Neural cell (in vitro differentiated cells): ENCODE data around the gene LACC1. TPM values are rescaled to one million over a fixed set of nuclear protein-coding genes. Genes with fewer than 3 reads are reported as not detected.

ENCODE experiments used
- H2AFZ ChIP-seq: fragments of 200-600, 300-800 bp; sonication (generic), shearing (Covaris generic); 2 replicates; pipeline ENCODE4 v1.6.0; 2014; ENCODE audit warnings: low read depth, mild to moderate bottlenecking, antibody characterized with exemption, low read length, moderate library complexity
- H3F3A ChIP-seq: fragments of 200-600 bp; shearing (Covaris generic); 2 replicates; pipeline ENCODE4 v1.6.1; 2016; ENCODE audit warnings: mild to moderate bottlenecking, moderate library complexity, mixed read lengths, antibody characterized with exemption, low read length; ENCODE audit not compliant: insufficient read depth, poor library complexity, severe bottlenecking
- H3K27ac ChIP-seq: fragments of 200-600, 300-800 bp; sonication (generic), shearing (Covaris generic); 2 replicates; pipeline ENCODE4 v1.5.1; 2014; ENCODE audit warnings: mild to moderate bottlenecking, low read length, moderate library complexity
- H3K27me3 ChIP-seq: fragments of 300-800, 200-600 bp; sonication (generic), shearing (Covaris generic); 2 replicates; pipeline ENCODE4 v1.6.0; 2014; ENCODE audit warnings: mild to moderate bottlenecking, low read depth, low read length, moderate library complexity; ENCODE audit not compliant: insufficient read depth
- H3K36me3 ChIP-seq: fragments of 300-800, 200-600 bp; sonication (generic), shearing (Covaris generic); 2 replicates; pipeline ENCODE4 v1.5.1; 2014; ENCODE audit warnings: mild to moderate bottlenecking, antibody characterized with exemption, low read length, moderate library complexity; ENCODE audit not compliant: insufficient read depth
- H3K4me2 ChIP-seq: fragments of 300-800, 200-600 bp; sonication (generic), shearing (Covaris generic); 2 replicates; pipeline ENCODE4 v1.6.0; 2014; ENCODE audit warnings: mild to moderate bottlenecking, low read length
- H3K4me3 ChIP-seq: fragments of 300-800, 200-600 bp; sonication (generic), shearing (Covaris generic); 2 replicates; pipeline ENCODE4 v1.5.1; 2014; ENCODE audit warnings: mild to moderate bottlenecking, low read length, moderate library complexity
- H3K79me2 ChIP-seq: fragments of 200-600 bp; shearing (Covaris generic); replicated peaks from 2 replicates; pipeline ENCODE4 v1.6.0; 2014; ENCODE audit warnings: mild to moderate bottlenecking, low read length, moderate library complexity; ENCODE audit not compliant: insufficient read depth
- H3K9ac ChIP-seq: fragments of 300-800, 200-600 bp; sonication (generic), shearing (Covaris generic); 2 replicates; pipeline ENCODE4 v1.6.1; 2016; ENCODE audit warnings: mild to moderate bottlenecking, low read length, mixed read lengths
- H3K9me2 ChIP-seq: fragments of 200-600 bp; shearing (Covaris generic); 2 replicates; pipeline ENCODE4 v1.6.1; 2016; ENCODE audit warnings: mild to moderate bottlenecking, low read length, mixed read lengths; ENCODE audit not compliant: insufficient read depth
- H3K9me3 ChIP-seq: fragments of 200-600, 300-800 bp; sonication (generic), shearing (Covaris generic); 2 replicates; pipeline ENCODE4 v1.6.1; 2016; ENCODE audit warnings: mild to moderate bottlenecking, mixed run types, low read length, moderate library complexity, mixed read lengths
- H4K20me1 ChIP-seq: fragments of 200-600 bp; shearing (Covaris generic); 2 replicates; pipeline ENCODE4 v1.6.1; 2016; ENCODE audit warnings: mild to moderate bottlenecking, mixed run types; ENCODE audit not compliant: insufficient read depth
- EP300 ChIP-seq: fragments of 450-650 bp; conservative IDR thresholded peaks from 2 replicates; pipeline ENCODE4 v1.6.1; 2014; ENCODE audit warnings: antibody characterized with exemption, mild to moderate bottlenecking, moderate library complexity; ENCODE audit not compliant: poor library complexity, severe bottlenecking
- EZH2 ChIP-seq: fragments of 200-600, 300-800 bp; shearing (Covaris generic), sonication (generic); IDR thresholded peaks from 2 replicates; pipeline ENCODE4 v1.6.1; 2014; ENCODE audit warnings: antibody characterized with exemption, low read length, borderline replicate concordance, mild to moderate bottlenecking; ENCODE audit not compliant: insufficient read depth, poor library complexity, severe bottlenecking
- MXI1 ChIP-seq: fragments of 450-650 bp; conservative IDR thresholded peaks from 2 replicates; pipeline ENCODE4 v1.6.1; 2014; ENCODE audit warnings: antibody characterized with exemption, mild to moderate bottlenecking; ENCODE audit not compliant: poor library complexity, severe bottlenecking
- POLR2AphosphoS5 ChIP-seq: IDR thresholded peaks from 2 replicates; pipeline ENCODE4 v1.6.1; 2012
- RAD21 ChIP-seq: fragments of 450-650 bp; conservative IDR thresholded peaks from 2 replicates; pipeline ENCODE4 v1.6.1; 2014; ENCODE audit warnings: antibody characterized with exemption, mild to moderate bottlenecking, moderate library complexity
- SMC3 ChIP-seq: fragments of 450-650 bp; conservative IDR thresholded peaks from 2 replicates; pipeline ENCODE4 v1.6.1; 2014; ENCODE audit warnings: antibody characterized with exemption, mild to moderate bottlenecking, moderate library complexity; ENCODE audit not compliant: poor library complexity
- TAF1 ChIP-seq: IDR thresholded peaks from 2 replicates; pipeline ENCODE4 v1.6.1; 2012; ENCODE audit warnings: low read depth
- polyA plus RNA-seq: library from polyadenylated mRNA; depleted of rRNA; stranded (reverse); fragments of >200 nt; gene quantifications from 2 replicates; pipeline ENCODE4 v1.2.3, GENCODE V29; 2014
- TF ChIP-seq, protein P1 (sequence below): fragments of 450-650 bp; IDR thresholded peaks from 2 replicates; pipeline ENCODE4 v1.5.1; 2014; ENCODE audit warnings: antibody characterized with exemption, mild to moderate bottlenecking, moderate library complexity; ENCODE audit not compliant: poor library complexity, severe bottlenecking
- TF ChIP-seq, protein P2 (sequence below): IDR thresholded peaks from 2 replicates; pipeline ENCODE4 v1.6.1; 2012; ENCODE audit warnings: borderline replicate concordance

The LACC1 gene
- polyA plus RNA-seq, 1 donor from 2014 or later = 2.2 TPM

DNA sequence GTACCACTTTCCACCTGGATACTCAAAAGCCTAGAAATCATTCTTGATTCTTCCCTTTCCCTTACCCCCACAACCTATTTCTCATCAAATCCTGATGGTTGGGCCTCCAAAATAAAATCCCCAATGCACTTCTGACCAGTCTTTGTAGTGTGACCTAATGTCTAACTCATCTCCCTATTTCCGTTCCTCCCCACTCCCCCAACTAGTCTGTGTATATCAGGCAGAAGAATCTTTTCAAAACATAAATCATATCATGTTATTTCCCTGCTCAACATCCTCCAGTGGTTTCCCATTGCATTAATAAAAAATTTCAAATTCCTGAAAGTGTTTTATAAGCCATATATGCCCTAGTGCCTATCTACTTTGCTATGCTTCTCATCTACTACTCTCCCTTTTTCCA, 17.8 kb upstream of the LACC1 start:
- no peaks in the 10 kb centered on the region for H3K9me3 ChIP-seq
- H3K4me3 ChIP-seq = no peak overlapping the region
- TF ChIP-seq, protein P1, sequence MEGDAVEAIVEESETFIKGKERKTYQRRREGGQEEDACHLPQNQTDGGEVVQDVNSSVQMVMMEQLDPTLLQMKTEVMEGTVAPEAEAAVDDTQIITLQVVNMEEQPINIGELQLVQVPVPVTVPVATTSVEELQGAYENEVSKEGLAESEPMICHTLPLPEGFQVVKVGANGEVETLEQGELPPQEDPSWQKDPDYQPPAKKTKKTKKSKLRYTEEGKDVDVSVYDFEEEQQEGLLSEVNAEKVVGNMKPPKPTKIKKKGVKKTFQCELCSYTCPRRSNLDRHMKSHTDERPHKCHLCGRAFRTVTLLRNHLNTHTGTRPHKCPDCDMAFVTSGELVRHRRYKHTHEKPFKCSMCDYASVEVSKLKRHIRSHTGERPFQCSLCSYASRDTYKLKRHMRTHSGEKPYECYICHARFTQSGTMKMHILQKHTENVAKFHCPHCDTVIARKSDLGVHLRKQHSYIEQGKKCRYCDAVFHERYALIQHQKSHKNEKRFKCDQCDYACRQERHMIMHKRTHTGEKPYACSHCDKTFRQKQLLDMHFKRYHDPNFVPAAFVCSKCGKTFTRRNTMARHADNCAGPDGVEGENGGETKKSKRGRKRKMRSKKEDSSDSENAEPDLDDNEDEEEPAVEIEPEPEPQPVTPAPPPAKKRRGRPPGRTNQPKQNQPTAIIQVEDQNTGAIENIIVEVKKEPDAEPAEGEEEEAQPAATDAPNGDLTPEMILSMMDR = no peak
- no peak for TF ChIP-seq TAF1
- no peak for TF ChIP-seq MXI1
- no peak for TF ChIP-seq SMC3
- no peak for TF ChIP-seq POLR2AphosphoS5
- no peak for TF ChIP-seq EZH2
- TF ChIP-seq, protein P2, sequence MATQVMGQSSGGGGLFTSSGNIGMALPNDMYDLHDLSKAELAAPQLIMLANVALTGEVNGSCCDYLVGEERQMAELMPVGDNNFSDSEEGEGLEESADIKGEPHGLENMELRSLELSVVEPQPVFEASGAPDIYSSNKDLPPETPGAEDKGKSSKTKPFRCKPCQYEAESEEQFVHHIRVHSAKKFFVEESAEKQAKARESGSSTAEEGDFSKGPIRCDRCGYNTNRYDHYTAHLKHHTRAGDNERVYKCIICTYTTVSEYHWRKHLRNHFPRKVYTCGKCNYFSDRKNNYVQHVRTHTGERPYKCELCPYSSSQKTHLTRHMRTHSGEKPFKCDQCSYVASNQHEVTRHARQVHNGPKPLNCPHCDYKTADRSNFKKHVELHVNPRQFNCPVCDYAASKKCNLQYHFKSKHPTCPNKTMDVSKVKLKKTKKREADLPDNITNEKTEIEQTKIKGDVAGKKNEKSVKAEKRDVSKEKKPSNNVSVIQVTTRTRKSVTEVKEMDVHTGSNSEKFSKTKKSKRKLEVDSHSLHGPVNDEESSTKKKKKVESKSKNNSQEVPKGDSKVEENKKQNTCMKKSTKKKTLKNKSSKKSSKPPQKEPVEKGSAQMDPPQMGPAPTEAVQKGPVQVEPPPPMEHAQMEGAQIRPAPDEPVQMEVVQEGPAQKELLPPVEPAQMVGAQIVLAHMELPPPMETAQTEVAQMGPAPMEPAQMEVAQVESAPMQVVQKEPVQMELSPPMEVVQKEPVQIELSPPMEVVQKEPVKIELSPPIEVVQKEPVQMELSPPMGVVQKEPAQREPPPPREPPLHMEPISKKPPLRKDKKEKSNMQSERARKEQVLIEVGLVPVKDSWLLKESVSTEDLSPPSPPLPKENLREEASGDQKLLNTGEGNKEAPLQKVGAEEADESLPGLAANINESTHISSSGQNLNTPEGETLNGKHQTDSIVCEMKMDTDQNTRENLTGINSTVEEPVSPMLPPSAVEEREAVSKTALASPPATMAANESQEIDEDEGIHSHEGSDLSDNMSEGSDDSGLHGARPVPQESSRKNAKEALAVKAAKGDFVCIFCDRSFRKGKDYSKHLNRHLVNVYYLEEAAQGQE = no peak
- TF ChIP-seq EP300 = no peak
- TF ChIP-seq RAD21 = no peak
- no peaks in the 10 kb centered on the region for H3K9me2 ChIP-seq
- no peaks in the 10 kb centered on the region for H3K79me2 ChIP-seq
- no peak overlapping the region for H3K27ac ChIP-seq
- no peaks in the 10 kb centered on the region for H3K27me3 ChIP-seq
- H3F3A ChIP-seq = no peaks in the 10 kb centered on the region
- no peaks in the 10 kb centered on the region for H3K36me3 ChIP-seq
- H2AFZ ChIP-seq = no peak overlapping the region
- H3K9ac ChIP-seq = no peak overlapping the region
- no peaks in the 10 kb centered on the region for H4K20me1 ChIP-seq
- no peak overlapping the region for H3K4me2 ChIP-seq

DNA sequence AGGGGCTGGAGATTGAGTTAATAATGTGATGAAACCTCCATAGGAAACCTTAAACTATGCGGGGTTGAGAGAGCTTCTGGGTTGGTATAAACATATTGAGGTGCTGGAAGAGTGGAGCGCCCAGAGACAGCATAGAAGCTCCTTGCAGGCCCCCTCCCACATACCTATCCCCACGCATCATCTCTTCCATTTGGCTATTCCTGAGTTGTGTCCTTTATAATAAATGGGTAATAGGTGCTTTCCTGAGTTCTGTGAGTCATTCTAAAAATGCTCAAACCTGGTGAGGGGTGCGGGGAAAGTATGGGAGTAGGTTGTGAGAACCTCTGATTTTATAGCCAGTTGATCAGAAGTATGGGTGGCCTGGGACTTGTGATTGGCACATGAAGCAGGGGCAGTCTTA, 14.8 kb upstream of the LACC1 start:
- no peaks in the 10 kb centered on the region for H3K36me3 ChIP-seq
- H3K9me3 ChIP-seq = no peaks in the 10 kb centered on the region
- H3K9me2 ChIP-seq = no peaks in the 10 kb centered on the region
- H3K4me3 ChIP-seq = no peak overlapping the region
- no peak overlapping the region for H2AFZ ChIP-seq
- TF ChIP-seq, protein P2 = no peak
- TF ChIP-seq MXI1 (no peak), TAF1 (no peak), POLR2AphosphoS5 (no peak), RAD21 (no peak)
- no peak overlapping the region for H3K27ac ChIP-seq
- H3K79me2 ChIP-seq = no peaks in the 10 kb centered on the region
- H3K27me3 ChIP-seq = no peaks in the 10 kb centered on the region
- no peak overlapping the region for H3K9ac ChIP-seq
- no peaks in the 10 kb centered on the region for H4K20me1 ChIP-seq
- no peak overlapping the region for H3K4me2 ChIP-seq
- H3F3A ChIP-seq = no peaks in the 10 kb centered on the region
